Mucosa of descending colon (tissue), 3 donors: ENCODE results near the gene PCK2. TPM values are rescaled to one million over a fixed set of nuclear protein-coding genes. Genes with fewer than 3 reads are reported as not detected.

Source experiments
- ATAC-seq: fragments of 200-7000 bp; cut with Tn5 transposase; one replicate; pipeline ENCODE4 v1.9.1; 2020; ENCODE audit warnings: mild to moderate bottlenecking, moderate library complexity
- DNase-seq, 3 donors: peaks; one replicate each; pipeline ENCODE4 v3.0.0-alpha.2; 2020
- H3K36me3 ChIP-seq: fragments of 200-600 bp; one replicate; pipeline ENCODE4 v1.8.0; 2021; ENCODE audit warnings: low read depth, mild to moderate bottlenecking
- H3K4me1 ChIP-seq: fragments of 200-600 bp; one replicate; pipeline ENCODE4 v1.8.0; 2021; ENCODE audit warnings: low read depth, mild to moderate bottlenecking
- H3K4me3 ChIP-seq: fragments of 200-600 bp; one replicate; pipeline ENCODE4 v1.8.0; 2021; ENCODE audit warnings: mild to moderate bottlenecking
- H3K9me3 ChIP-seq: fragments of 200-600 bp; one replicate; pipeline ENCODE4 v1.8.0; 2021; ENCODE audit warnings: mild to moderate bottlenecking
- intact Hi-C, 2 donors: fragments of 100-400 bp; cut with DNase I in 1 of 2; cut with micrococcal nuclease in 1 of 2; formaldehyde crosslinking; loops; one replicate each; pipeline versions ENCODE4 v1.11.0 to v1.11.1; 2022; cut with DNase I, micrococcal nuclease
- total RNA-seq, 3 donors: library from RNA; stranded (reverse); fragmentation: NEBNext Ultra II Directional in 2 of 3; extraction: Animal tissue kit (Norgen Biotek cat#: 25700) in 2 of 3; gene quantifications; one replicate each; pipeline versions ENCODE4 v1.2.1 to v1.2.4, GENCODE V29; 2021 to 2023
- TF ChIP-seq, protein P1 (sequence below): fragments of 200-600 bp; IDR thresholded peaks from one replicate; pipeline ENCODE4 v1.8.0; 2022; ENCODE audit warnings: antibody characterized with exemption, mild to moderate bottlenecking
- donor health status: DM: no; HTN: no; CAD: no; lungs with moderate emphysema.
- donor health status: DM: no; HTN: no; CAD: no.
- donor health status: DM: no; HTN: yes; CAD: no.

The PCK2 gene
- total RNA-seq, 3 donors from 2014 or later = 64.7 to 150 (median 150) TPM

DNA sequence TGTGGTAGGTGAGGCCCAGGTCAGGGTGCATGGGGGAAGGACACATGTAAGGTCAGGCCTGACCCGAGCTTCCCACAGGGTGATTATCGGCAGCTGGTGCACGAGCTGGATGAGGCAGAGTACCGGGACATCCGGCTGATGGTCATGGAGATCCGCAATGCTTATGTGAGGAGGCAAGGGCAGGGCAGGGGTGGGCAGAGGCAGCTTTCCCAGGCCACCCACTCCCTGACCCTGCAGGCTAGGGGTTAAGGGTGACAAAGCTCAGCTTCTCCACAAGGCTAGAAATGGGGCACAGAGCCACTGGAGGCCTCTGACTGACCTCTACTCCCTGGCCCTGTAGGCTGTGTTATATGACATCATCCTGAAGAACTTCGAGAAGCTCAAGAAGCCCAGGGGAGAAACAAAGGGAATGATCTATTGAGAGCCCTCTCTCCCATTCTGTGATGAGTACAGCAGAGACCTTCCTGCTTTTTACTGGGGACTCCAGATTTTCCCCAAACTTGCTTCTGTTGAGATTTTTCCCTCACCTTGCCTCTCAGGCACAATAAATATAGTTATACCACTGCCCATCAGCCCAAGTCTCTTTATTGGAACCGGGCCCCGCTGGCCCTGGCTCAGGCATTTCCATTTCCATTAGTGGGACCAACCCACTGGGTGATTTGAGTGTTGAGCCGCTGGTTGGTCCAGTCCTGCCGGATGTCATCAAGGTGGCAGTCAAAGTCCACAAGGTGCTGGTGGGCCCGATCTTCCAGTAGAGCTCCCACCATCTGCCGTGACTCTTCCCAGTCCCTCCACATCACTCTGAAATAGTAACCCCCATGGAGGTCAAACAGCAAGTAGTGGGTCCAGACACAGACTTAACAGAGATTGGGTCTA, 44.5 kb downstream of the PCK2 start:
- ATAC-seq (no peak), DNase-seq (no peak)
- intact Hi-C loops = no loop called here
- H3K4me1 ChIP-seq = peaks cover 44% of the 10 kb centered on the region
- TF ChIP-seq, protein P1, sequence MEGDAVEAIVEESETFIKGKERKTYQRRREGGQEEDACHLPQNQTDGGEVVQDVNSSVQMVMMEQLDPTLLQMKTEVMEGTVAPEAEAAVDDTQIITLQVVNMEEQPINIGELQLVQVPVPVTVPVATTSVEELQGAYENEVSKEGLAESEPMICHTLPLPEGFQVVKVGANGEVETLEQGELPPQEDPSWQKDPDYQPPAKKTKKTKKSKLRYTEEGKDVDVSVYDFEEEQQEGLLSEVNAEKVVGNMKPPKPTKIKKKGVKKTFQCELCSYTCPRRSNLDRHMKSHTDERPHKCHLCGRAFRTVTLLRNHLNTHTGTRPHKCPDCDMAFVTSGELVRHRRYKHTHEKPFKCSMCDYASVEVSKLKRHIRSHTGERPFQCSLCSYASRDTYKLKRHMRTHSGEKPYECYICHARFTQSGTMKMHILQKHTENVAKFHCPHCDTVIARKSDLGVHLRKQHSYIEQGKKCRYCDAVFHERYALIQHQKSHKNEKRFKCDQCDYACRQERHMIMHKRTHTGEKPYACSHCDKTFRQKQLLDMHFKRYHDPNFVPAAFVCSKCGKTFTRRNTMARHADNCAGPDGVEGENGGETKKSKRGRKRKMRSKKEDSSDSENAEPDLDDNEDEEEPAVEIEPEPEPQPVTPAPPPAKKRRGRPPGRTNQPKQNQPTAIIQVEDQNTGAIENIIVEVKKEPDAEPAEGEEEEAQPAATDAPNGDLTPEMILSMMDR = no peak
- H3K9me3 ChIP-seq = no peaks in the 10 kb centered on the region
- H3K4me3 ChIP-seq = no peak overlapping the region
- H3K36me3 ChIP-seq = no peaks in the 10 kb centered on the region

DNA sequence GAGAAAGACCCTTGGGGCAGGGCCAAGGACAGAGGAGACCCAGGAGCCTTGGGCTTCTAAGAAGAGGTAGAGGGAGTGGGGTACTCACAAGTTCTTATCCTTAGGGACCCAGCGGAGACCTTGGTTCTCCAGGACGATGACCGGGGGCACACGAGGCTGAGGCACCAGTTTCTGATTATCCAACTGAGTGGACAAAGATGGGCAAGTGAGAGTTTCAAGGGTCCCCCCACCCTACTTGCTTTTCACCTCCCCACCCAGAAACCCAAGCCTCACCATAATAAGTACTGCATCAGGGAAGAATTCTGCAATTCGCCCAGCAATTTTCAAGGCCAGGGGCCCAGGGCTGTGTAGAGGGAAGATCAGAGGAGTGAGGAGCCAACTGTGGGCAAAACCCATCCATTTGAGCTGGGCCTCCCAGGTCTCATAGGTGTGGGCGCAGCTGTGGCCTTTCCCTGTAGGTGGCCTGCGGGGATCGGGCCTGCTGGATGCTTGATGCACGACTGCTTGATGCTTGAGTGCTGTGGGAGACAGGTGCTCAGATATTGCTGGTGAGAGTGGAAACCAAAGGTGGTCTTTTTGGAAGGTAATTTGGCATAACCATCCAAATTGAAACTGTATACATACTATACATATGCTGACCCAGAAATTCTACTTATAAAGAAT, 45.3 kb downstream of the PCK2 start:
- intact Hi-C loops = no loop called here
- DNase-seq (no peak), ATAC-seq (no peak)
- no peak overlapping the region for H3K4me3 ChIP-seq
- H3K9me3 ChIP-seq = no peaks in the 10 kb centered on the region
- peaks cover 44% of the 10 kb centered on the region for H3K4me1 ChIP-seq
- H3K36me3 ChIP-seq = no peaks in the 10 kb centered on the region
- TF ChIP-seq, protein P1 = no peak

DNA sequence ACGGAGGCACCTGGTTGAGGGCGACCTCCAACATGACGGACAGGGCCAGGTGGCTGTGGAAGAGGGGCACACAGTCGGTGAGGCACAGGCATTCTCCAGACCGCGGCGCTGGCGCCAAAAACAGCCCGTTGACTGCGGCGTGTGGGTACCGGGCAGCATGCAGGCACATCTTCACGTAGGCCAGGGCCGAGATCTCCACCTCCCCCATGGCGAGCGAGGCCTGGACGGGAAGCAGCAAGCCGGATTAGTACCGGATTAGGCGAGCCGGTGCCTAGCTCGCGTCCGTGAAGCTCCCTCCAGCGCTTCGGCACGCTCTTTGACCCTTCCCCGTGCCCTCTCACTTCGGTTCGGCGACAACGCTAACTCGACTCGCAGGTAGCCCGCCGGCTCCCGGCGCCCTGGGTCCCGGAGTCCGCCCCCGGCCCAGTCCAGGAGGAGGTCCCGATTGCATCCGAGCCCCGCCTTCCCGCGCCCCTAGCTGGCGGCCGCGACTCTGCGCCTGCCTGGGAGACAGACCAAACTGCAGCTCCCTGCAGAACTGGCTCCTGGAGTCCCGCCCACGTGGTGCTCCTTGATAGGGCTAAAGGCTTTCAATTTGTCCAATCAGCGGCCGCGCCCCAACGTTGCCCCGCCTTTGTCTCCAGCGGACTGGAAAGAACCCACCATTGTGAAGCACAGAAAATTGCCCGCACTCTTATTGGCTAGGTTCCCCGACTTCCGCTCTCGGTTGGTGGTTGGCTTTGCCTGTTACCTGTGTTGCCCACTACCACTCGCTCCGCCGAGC, 47.2 kb downstream of the PCK2 start, which contains the start of gene EMC9:
Gene EMC9, minus strand, starts transcription at position 495 of the 784 bp plus-strand sequence. Its CDS starts 287 bp downstream, at position 208.
- Histone ChIP-seq H3K4me3 (peak within 1 kb of the TSS; percentile 46), H3K4me1 (peaks cover 58% of the 10 kb centered on the region), H3K9me3 (no peaks in the 10 kb centered on the region), H3K36me3 (no peaks in the 10 kb centered on the region)
- intact Hi-C loops = no loop called here
- TF ChIP-seq, protein P1 = peak; percentile 64
- peak; percentile 100 for DNase-seq
- ATAC-seq = peak; percentile 89

GRCh38 chr14:24143511-24143910, 49.4 kb downstream of the PCK2 start:
- peaks cover 3% of the 10 kb centered on the region for H3K36me3 ChIP-seq
- TF ChIP-seq, protein P1 = no peak
- H3K4me3 ChIP-seq = no peak overlapping the region
- DNase-seq = no peak
- intact Hi-C loops = no loop called here
- H3K4me1 ChIP-seq = peaks cover 47% of the 10 kb centered on the region
- no peak for ATAC-seq
- H3K9me3 ChIP-seq = no peaks in the 10 kb centered on the region

- Histone ChIP-seq H3K4me3 (no peak overlapping the region), H3K9me3 (no peaks in the 10 kb centered on the region), H3K4me1 (peaks cover 45% of the 10 kb centered on the region), H3K36me3 (peaks cover 3% of the 10 kb centered on the region)
- ATAC-seq (no peak), DNase-seq (no peak)
- intact Hi-C loops = no loop called here
- TF ChIP-seq, protein P1 = no peak
Measured at GRCh38 chr14:24144451-24144850, 50.3 kb downstream of the PCK2 start.
